Measurements from ENCODE around the gene PPP1R8.
"Not testable (repeated sequence)": the region's sequence is repeated elsewhere in the genome, so short reads cannot be mapped to it uniquely, and the experiment has no call there.

GRCh38 chr1:27857552-27857951 lies 27.0 kb downstream of the PPP1R8 start:
- not testable (repeated sequence) for TF ChIP-seq EZH2phosphoT487 (IDR thresholded peaks at IDR 0.05; ENCODE audit: insufficient read depth, low read depth); EZH2 (IDR thresholded peaks at IDR 0.05; ENCODE audit: insufficient read depth, poor library complexity, severe bottlenecking)

All from GM23248 (cell line).